PC-9 (cell line): ENCODE measurements around the gene MAP2K2. TPM values are rescaled to one million over a fixed set of nuclear protein-coding genes. Genes with fewer than 3 reads are reported as not detected.
A peak's percentile ranks its signal among the peaks of the same experiment; 100 is the strongest.

ENCODE experiments used
- BruUV-seq: library from RNA; stranded (reverse); fragments of 400-500 nt; replicated peaks from 2 replicates; lab custom pipeline; 2021; lab: Mats Ljungman, UMichigan
- CTCF ChIA-PET: fragments of 300-600 bp; sonication (Branson Sonifier 250); formaldehyde crosslinking; loops from one replicate; lab custom pipeline; 2022; ENCODE audit warnings: antibody characterized with exemption; lab: Charles Lee
- POLR2A ChIA-PET: fragments of 300-600 bp; sonication (Branson Sonifier 250); formaldehyde crosslinking; loops from one replicate; lab custom pipeline; 2022; ENCODE audit warnings: antibody characterized with exemption; ENCODE audit not compliant: unreplicated experiment; lab: Charles Lee
- DNase-seq, 2 experiments: peaks; one replicate each; pipeline versions ENCODE4 v3.0.0 to v3.0.0-alpha.2; 2015 to 2022; ENCODE audit warnings: mixed read lengths in 1 of 2
- H2AFZ ChIP-seq: fragments of 200-600 bp; sonication (generic); 2 replicates; pipeline ENCODE4 v1.8.1; 2017; ENCODE audit warnings: antibody characterized with exemption
- H3F3A ChIP-seq: fragments of 200-600 bp; sonication (generic); 2 replicates; pipeline ENCODE4 v1.8.1; 2017; ENCODE audit warnings: antibody characterized with exemption, mild to moderate bottlenecking, low read depth; ENCODE audit not compliant: insufficient read depth
- H3K27ac ChIP-seq: fragments of 200-600 bp; sonication (generic); 2 replicates; pipeline ENCODE4 v1.6.1; 2016; ENCODE audit warnings: mixed run types
- H3K27me3 ChIP-seq: fragments of 200-600 bp; sonication (generic); 2 replicates; pipeline ENCODE4 v1.6.1; 2016; ENCODE audit warnings: low read depth, mixed run types; ENCODE audit not compliant: insufficient read depth
- H3K36me3 ChIP-seq: fragments of 200-600 bp; sonication (generic); 2 replicates; pipeline ENCODE4 v1.6.1; 2016; ENCODE audit warnings: low read depth, mixed run types
- H3K4me1 ChIP-seq: fragments of 200-600 bp; sonication (generic); replicated peaks from 2 replicates; pipeline ENCODE4 v1.6.1; 2016; ENCODE audit warnings: mixed run types; ENCODE audit not compliant: insufficient read depth
- H3K4me2 ChIP-seq: fragments of 200-600 bp; sonication (generic); 2 replicates; pipeline ENCODE4 v1.6.1; 2017; ENCODE audit warnings: mixed run types
- H3K4me3 ChIP-seq: fragments of 200-600 bp; sonication (generic); 2 replicates; pipeline ENCODE4 v1.6.1; 2016; ENCODE audit warnings: mixed run types
- H3K79me2 ChIP-seq: fragments of 200-600 bp; sonication (generic); 2 replicates; pipeline ENCODE4 v1.6.1; 2017; ENCODE audit warnings: low read depth, mixed run types
- H3K9me2 ChIP-seq: fragments of 200-600 bp; sonication (generic); 2 replicates; pipeline ENCODE4 v1.8.1; 2017; ENCODE audit warnings: mild to moderate bottlenecking; ENCODE audit not compliant: insufficient read depth
- H3K9me3 ChIP-seq: fragments of 200-600 bp; sonication (generic); 2 replicates; pipeline ENCODE4 v1.8.1; 2016; ENCODE audit warnings: low read depth; ENCODE audit not compliant: insufficient read depth
- H4K20me1 ChIP-seq: fragments of 200-600 bp; sonication (generic); 2 replicates; pipeline ENCODE4 v1.8.1; 2017; ENCODE audit not compliant: insufficient read depth
- CTCF ChIP-seq: fragments of 200-600 bp; sonication (generic); conservative IDR thresholded peaks from 2 replicates; pipeline ENCODE4 v1.6.1; 2017; ENCODE audit warnings: mixed run types, antibody characterized with exemption, mild to moderate bottlenecking, moderate library complexity
- EZH2 ChIP-seq: fragments of 200-600 bp; sonication (generic); IDR thresholded peaks from 2 replicates; pipeline ENCODE4 v1.8.0; 2017; ENCODE audit warnings: antibody characterized with exemption, low read depth
- intact Hi-C: fragments of 100-400 bp; cut with micrococcal nuclease; formaldehyde crosslinking; loops from one replicate; pipeline ENCODE4 v1.10.0; 2022; ENCODE audit not compliant: unreplicated experiment
- total RNA-seq: library from RNA; stranded (reverse); gene quantifications from 2 replicates; pipeline ENCODE4 v1.2.3, GENCODE V29; 2021

Gene MAP2K2
- total RNA-seq, 1 experiment from 2014 or later = 160 TPM

GRCh38 chr19:4065430-4066175 is 58.3 kb downstream of the MAP2K2 start:
- Histone ChIP-seq H3K27me3 (no peaks in the 10 kb centered on the region), H2AFZ (no peak overlapping the region), H3K36me3 (no peaks in the 10 kb centered on the region), H3K4me1 (peaks cover 30% of the 10 kb centered on the region), H4K20me1 (peaks cover 33% of the 10 kb centered on the region), H3K9me3 (no peaks in the 10 kb centered on the region), H3K27ac (no peak overlapping the region), H3K4me2 (no peak overlapping the region), H3K4me3 (no peak overlapping the region), H3K79me2 (peaks cover 44% of the 10 kb centered on the region), H3F3A (peaks cover 17% of the 10 kb centered on the region; the same call in 1 of the 2 replicates), H3K9me2 (no peaks in the 10 kb centered on the region)
- intact Hi-C loops = loop anchor here (1.0 to 10.0 kb wide), 3 partner anchors 19 to 117 kb away; partner anchors contain the start of genes ANKRD24 and SIRT6
- TF ChIP-seq CTCF = no peak
- TF ChIP-seq EZH2 = no peak
- ChIA-PET CTCF (interaction anchor here (0.7 kb wide), 1 partner anchor 75 kb away, joined by 3 read pairs; no protein-coding TSS in a partner anchor), POLR2A (interaction anchor here (0.8 kb wide), 1 partner anchor 470 kb away, joined by 8 read pairs; no protein-coding TSS in a partner anchor)
- DNase-seq = peak; percentile 81 to 94
- no TSS peak for BruUV-seq

- ChIA-PET CTCF (no interaction called here), POLR2A (no interaction called here)
- H3K27me3 ChIP-seq = no peaks in the 10 kb centered on the region
- peaks cover 54% of the 10 kb centered on the region for H3K79me2 ChIP-seq
- BruUV-seq = no TSS peak
- peak overlapping the region; percentile 59 for H3K27ac ChIP-seq
- H4K20me1 ChIP-seq = peaks cover 39% of the 10 kb centered on the region
- peak overlapping the region; percentile 91 for H3K4me2 ChIP-seq
- no peaks in the 10 kb centered on the region for H3K9me2 ChIP-seq
- peaks cover 39% of the 10 kb centered on the region for H3K4me1 ChIP-seq
- no peak overlapping the region for H2AFZ ChIP-seq
- no peak for DNase-seq
- H3K36me3 ChIP-seq = no peaks in the 10 kb centered on the region
- intact Hi-C loops = loop anchor here (5.0 to 10.0 kb wide), 3 partner anchors 77 to 118 kb away; partner anchors contain the start of genes ANKRD24, EEF2 and SIRT6
- H3K9me3 ChIP-seq = no peaks in the 10 kb centered on the region
- no peak for TF ChIP-seq CTCF
- TF ChIP-seq EZH2 = no peak
- H3K4me3 ChIP-seq = peak overlapping the region; percentile 74
- H3F3A ChIP-seq = peaks cover 17% of the 10 kb centered on the region; the same call in 1 of the 2 replicates
These were observed 59.2 kb downstream of the MAP2K2 start for GRCh38 chr19:4064496-4065260.

- H3K9me2 ChIP-seq = no peaks in the 10 kb centered on the region
- peak overlapping the region; percentile 91 for H3K4me2 ChIP-seq
- no peak for DNase-seq
- peaks cover 39% of the 10 kb centered on the region for H4K20me1 ChIP-seq
- peaks cover 19% of the 10 kb centered on the region; the same call in 1 of the 2 replicates for H3F3A ChIP-seq
- peaks cover 59% of the 10 kb centered on the region for H3K79me2 ChIP-seq
- no peak overlapping the region for H2AFZ ChIP-seq
- no peaks in the 10 kb centered on the region for H3K36me3 ChIP-seq
- H3K4me3 ChIP-seq = peak overlapping the region; percentile 74
- peak overlapping the region; percentile 59 for H3K27ac ChIP-seq
- CTCF ChIA-PET = no interaction called here
- no peaks in the 10 kb centered on the region for H3K9me3 ChIP-seq
- POLR2A ChIA-PET = no interaction called here
- no peaks in the 10 kb centered on the region for H3K27me3 ChIP-seq
- no TSS peak for BruUV-seq
- TF ChIP-seq CTCF = no peak
- TF ChIP-seq EZH2 = no peak
- intact Hi-C loops = loop anchor here (5.0 to 10.0 kb wide), 2 partner anchors 77 to 81 kb away; partner anchors contain the start of gene EEF2
- peaks cover 44% of the 10 kb centered on the region for H3K4me1 ChIP-seq
These were observed 59.8 kb downstream of the MAP2K2 start for GRCh38 chr19:4064149-4064495.
